H9 (cell line): ENCODE data around the gene CORO1A. TPM values are rescaled to one million over a fixed set of nuclear protein-coding genes. Genes with fewer than 3 reads are reported as not detected.
A peak's percentile ranks its signal among the peaks of the same experiment; 100 is the strongest.

ENCODE experiments used
- DNase-seq: peaks from one replicate; pipeline ENCODE4 v3.0.0-alpha.2; 2017
- H2AFZ ChIP-seq: one replicate; pipeline ENCODE4 v1.6.1; 2013; ENCODE audit warnings: mild to moderate bottlenecking, low read length, control low read depth, moderate library complexity
- H2AK5ac ChIP-seq: 2 replicates; pipeline ENCODE4 v1.6.1; 2013; ENCODE audit warnings: low read length, control low read depth, mixed read lengths; ENCODE audit not compliant: insufficient read length
- H2BK120ac ChIP-seq: one replicate; pipeline ENCODE4 v1.6.1; 2013; ENCODE audit warnings: low read depth, mild to moderate bottlenecking, low read length, control low read depth, inconsistent platforms; ENCODE audit not compliant: poor library complexity, severe bottlenecking
- H2BK12ac ChIP-seq: 2 replicates; pipeline ENCODE4 v1.6.1; 2013; ENCODE audit warnings: low read length, control low read depth, mixed read lengths, low read depth; ENCODE audit not compliant: insufficient read length
- H2BK15ac ChIP-seq: 2 replicates; pipeline ENCODE4 v1.6.1; 2013; ENCODE audit warnings: low read depth, low read length, control low read depth
- H2BK20ac ChIP-seq: one replicate; pipeline ENCODE4 v1.6.1; 2013; ENCODE audit warnings: low read depth, mild to moderate bottlenecking, low read length, control low read depth, inconsistent platforms; ENCODE audit not compliant: poor library complexity, severe bottlenecking
- H2BK5ac ChIP-seq: 2 replicates; pipeline ENCODE4 v1.6.1; 2013; ENCODE audit warnings: low read length, control low read depth, mixed read lengths; ENCODE audit not compliant: insufficient read length
- H3K14ac ChIP-seq: 2 replicates; pipeline ENCODE4 v1.6.1; 2013; ENCODE audit warnings: low read length, control low read depth; ENCODE audit not compliant: insufficient read depth
- H3K18ac ChIP-seq: 2 replicates; pipeline ENCODE4 v1.6.1; 2013; ENCODE audit warnings: low read depth, mild to moderate bottlenecking, mixed read lengths, low read length, control low read depth; ENCODE audit not compliant: insufficient read length
- H3K23ac ChIP-seq: 2 replicates; pipeline ENCODE4 v1.6.1; 2013; ENCODE audit warnings: low read length, control low read depth, mixed read lengths, low read depth; ENCODE audit not compliant: insufficient read length
- H3K23me2 ChIP-seq: 2 replicates; pipeline ENCODE4 v1.6.1; 2013; ENCODE audit warnings: low read depth, mild to moderate bottlenecking, mixed read lengths, low read length, control low read depth; ENCODE audit not compliant: insufficient read length, poor library complexity, severe bottlenecking
- H3K27ac ChIP-seq: 2 replicates; pipeline ENCODE4 v1.5.1; 2013; ENCODE audit warnings: low read length, control low read depth, mixed read lengths, low read depth; ENCODE audit not compliant: insufficient read length
- H3K27me3 ChIP-seq: 2 replicates; pipeline ENCODE4 v1.6.1; 2013; ENCODE audit warnings: low read length, control low read depth, inconsistent platforms; ENCODE audit not compliant: insufficient read depth
- H3K4ac ChIP-seq: 2 replicates; pipeline ENCODE4 v1.6.1; 2013; ENCODE audit warnings: low read depth, mild to moderate bottlenecking, control low read depth, inconsistent platforms, low read length, moderate library complexity
- H3K4me1 ChIP-seq: 2 replicates; pipeline ENCODE4 v1.6.1; 2013; ENCODE audit warnings: low read length, control low read depth, inconsistent platforms; ENCODE audit not compliant: insufficient read depth
- H3K4me2 ChIP-seq: 2 replicates; pipeline ENCODE4 v1.6.1; 2013; ENCODE audit warnings: low read length, control low read depth, mixed read lengths; ENCODE audit not compliant: insufficient read length, insufficient read depth
- H3K56ac ChIP-seq: 2 replicates; pipeline ENCODE4 v1.6.1; 2013; ENCODE audit warnings: low read depth, mild to moderate bottlenecking, mixed read lengths, low read length, control low read depth; ENCODE audit not compliant: insufficient read length
- H3K79me1 ChIP-seq: 2 replicates; pipeline ENCODE4 v1.6.1; 2013; ENCODE audit warnings: low read depth, mild to moderate bottlenecking, moderate library complexity, low read length, control low read depth, inconsistent platforms; ENCODE audit not compliant: insufficient read depth, poor library complexity, severe bottlenecking
- H3K79me2 ChIP-seq: 2 replicates; pipeline ENCODE4 v1.6.1; 2013; ENCODE audit warnings: low read length, control low read depth, inconsistent platforms; ENCODE audit not compliant: insufficient read depth
- H3K9ac ChIP-seq: 2 replicates; pipeline ENCODE4 v1.6.1; 2013; ENCODE audit warnings: low read length, control low read depth, mixed read lengths; ENCODE audit not compliant: insufficient read length; ENCODE audit errors: extremely low read depth
- H3K9me3 ChIP-seq: one replicate; pipeline ENCODE4 v1.6.1; 2013; ENCODE audit warnings: low read depth, low read length, inconsistent platforms; ENCODE audit not compliant: control insufficient read depth
- H3T11ph ChIP-seq: one replicate; pipeline ENCODE4 v1.6.1; 2013; ENCODE audit warnings: mild to moderate bottlenecking, low read length, control low read depth, inconsistent platforms
- H4K20me1 ChIP-seq: one replicate; pipeline ENCODE4 v1.6.1; 2013; ENCODE audit not compliant: control insufficient read depth, insufficient read length, insufficient read depth
- H4K5ac ChIP-seq: 2 replicates; pipeline ENCODE4 v1.6.1; 2013; ENCODE audit warnings: low read depth, mild to moderate bottlenecking, mixed read lengths, low read length, control low read depth; ENCODE audit not compliant: insufficient read length
- H4K8ac ChIP-seq: replicated peaks from 2 replicates; pipeline ENCODE4 v1.6.1; 2013; ENCODE audit warnings: low read length, control low read depth, mixed read lengths, low read depth; ENCODE audit not compliant: insufficient read length
- H4K91ac ChIP-seq: 2 replicates; pipeline ENCODE4 v1.6.1; 2013; ENCODE audit warnings: low read depth, mild to moderate bottlenecking, moderate library complexity, mixed read lengths, low read length, control low read depth; ENCODE audit not compliant: insufficient read length
- H3K27ac Mint-ChIP-seq, 3 experiments: 2 replicates in 2 of 3; 3 replicates in 1 of 3; pipeline ENCODE4 v1.8.0; 2020 to 2021; ENCODE audit warnings: mixed read lengths in 3 of 3, mild to moderate bottlenecking in 1 of 3, moderate library complexity in 1 of 3
- H3K27me3 Mint-ChIP-seq: 2 replicates; pipeline ENCODE4 v1.8.0; 2021; ENCODE audit warnings: low read depth, mild to moderate bottlenecking, moderate library complexity, mixed read lengths
- H3K36me3 Mint-ChIP-seq, 3 experiments: 2 replicates in 2 of 3; 3 replicates in 1 of 3; pipeline ENCODE4 v1.8.0; 2020 to 2021; ENCODE audit warnings: low read depth in 3 of 3, mixed read lengths in 3 of 3; ENCODE audit not compliant: insufficient read depth in 1 of 3
- H3K4me1 Mint-ChIP-seq, 2 experiments: 2 replicates each; pipeline ENCODE4 v1.8.0; 2020; ENCODE audit warnings: mixed read lengths in 2 of 2
- H3K4me3 Mint-ChIP-seq, 2 experiments: 2 replicates in 1 of 2; 3 replicates in 1 of 2; pipeline ENCODE4 v1.8.0; 2020 to 2021; ENCODE audit warnings: mild to moderate bottlenecking in 2 of 2, mixed read lengths in 2 of 2, moderate library complexity in 1 of 2
- H3K9me3 Mint-ChIP-seq, 2 experiments: 2 replicates in 1 of 2; 3 replicates in 1 of 2; pipeline ENCODE4 v1.8.0; 2020; ENCODE audit warnings: mild to moderate bottlenecking in 2 of 2, mixed read lengths in 2 of 2, moderate library complexity in 1 of 2
- WGBS: extraction: QIAGEN DNeasy Blood & Tissue Kit; methylation state at CpG from one replicate; pipeline ENCODE4 v1.1.7; 2013; ENCODE audit warnings: missing lambda C conversion rate, low lambda C conversion rate, mixed read lengths; ENCODE audit not compliant: insufficient read length; ENCODE audit errors: extremely low coverage; 5-methylcytosine and 5-hydroxymethylcytosine counted together
- total RNA-seq: library from RNA; stranded (reverse); gene quantifications from 2 replicates; pipeline ENCODE4 v1.2.1, GENCODE V29; 2021
- TF ChIP-seq, protein P1 (sequence below): fragments of 200-600 bp; sonication (generic); conservative IDR thresholded peaks from 3 replicates; pipeline ENCODE4 v1.8.0; 2021; ENCODE audit warnings: antibody characterized with exemption, mild to moderate bottlenecking

CORO1A gene
- total RNA-seq, 1 experiment from 2014 or later = 4.8 TPM

DNA sequence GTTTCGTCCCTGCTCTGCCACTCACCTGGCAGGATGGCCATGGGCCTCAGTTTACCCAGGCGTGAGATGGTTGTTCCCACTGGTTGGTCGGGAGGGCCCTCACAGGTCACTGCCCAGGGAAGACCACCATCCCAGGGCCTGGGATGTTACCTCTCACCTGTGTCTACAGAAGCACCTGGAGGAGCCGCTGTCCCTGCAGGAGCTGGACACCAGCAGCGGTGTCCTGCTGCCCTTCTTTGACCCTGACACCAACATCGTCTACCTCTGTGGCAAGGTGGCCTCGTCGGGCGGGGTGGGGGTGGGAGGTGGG is 4.1 kb downstream of the CORO1A start:
- no peak overlapping the region for H2BK12ac ChIP-seq
- no peak overlapping the region for H2BK120ac ChIP-seq
- peaks cover 4% of the 10 kb centered on the region for H3K23me2 ChIP-seq
- H3K56ac ChIP-seq = no peak overlapping the region
- H2AFZ ChIP-seq = no peak overlapping the region
- no peak overlapping the region for H3K18ac ChIP-seq
- H4K91ac ChIP-seq = no peak overlapping the region
- Mint-ChIP-seq H3K4me1 (peaks cover 4 to 15% of the 10 kb centered on the region in 2 experiments), H3K27me3 (peaks cover 15% of the 10 kb centered on the region), H3K27ac (no peak overlapping the region), H3K4me3 (no peak overlapping the region), H3K36me3 (no peaks in the 10 kb centered on the region; a peak in 1 of 7 replicates), H3K9me3 (no peaks in the 10 kb centered on the region)
- no peak overlapping the region for H3K4me2 ChIP-seq
- H3K27ac ChIP-seq = no peak overlapping the region
- H4K5ac ChIP-seq = no peak overlapping the region
- no peak overlapping the region for H3T11ph ChIP-seq
- H2BK5ac ChIP-seq = no peak overlapping the region
- H4K20me1 ChIP-seq = peaks cover 4% of the 10 kb centered on the region
- no peaks in the 10 kb centered on the region for H3K79me2 ChIP-seq
- H3K4me1 ChIP-seq = no peaks in the 10 kb centered on the region
- no peak overlapping the region for H3K9ac ChIP-seq
- H4K8ac ChIP-seq = no peak overlapping the region
- no peak for DNase-seq
- no peak overlapping the region for H2BK20ac ChIP-seq
- H3K27me3 ChIP-seq = no peaks in the 10 kb centered on the region
- H3K9me3 ChIP-seq = no peaks in the 10 kb centered on the region
- H3K14ac ChIP-seq = no peak overlapping the region
- no peak overlapping the region for H3K4ac ChIP-seq
- H3K23ac ChIP-seq = no peak overlapping the region
- H3K79me1 ChIP-seq = no peaks in the 10 kb centered on the region
- no CpG with 5 or more reads among the region's 9 CpGs for WGBS
- H2AK5ac ChIP-seq = no peak overlapping the region
- H2BK15ac ChIP-seq = no peak overlapping the region
- TF ChIP-seq, protein P1, sequence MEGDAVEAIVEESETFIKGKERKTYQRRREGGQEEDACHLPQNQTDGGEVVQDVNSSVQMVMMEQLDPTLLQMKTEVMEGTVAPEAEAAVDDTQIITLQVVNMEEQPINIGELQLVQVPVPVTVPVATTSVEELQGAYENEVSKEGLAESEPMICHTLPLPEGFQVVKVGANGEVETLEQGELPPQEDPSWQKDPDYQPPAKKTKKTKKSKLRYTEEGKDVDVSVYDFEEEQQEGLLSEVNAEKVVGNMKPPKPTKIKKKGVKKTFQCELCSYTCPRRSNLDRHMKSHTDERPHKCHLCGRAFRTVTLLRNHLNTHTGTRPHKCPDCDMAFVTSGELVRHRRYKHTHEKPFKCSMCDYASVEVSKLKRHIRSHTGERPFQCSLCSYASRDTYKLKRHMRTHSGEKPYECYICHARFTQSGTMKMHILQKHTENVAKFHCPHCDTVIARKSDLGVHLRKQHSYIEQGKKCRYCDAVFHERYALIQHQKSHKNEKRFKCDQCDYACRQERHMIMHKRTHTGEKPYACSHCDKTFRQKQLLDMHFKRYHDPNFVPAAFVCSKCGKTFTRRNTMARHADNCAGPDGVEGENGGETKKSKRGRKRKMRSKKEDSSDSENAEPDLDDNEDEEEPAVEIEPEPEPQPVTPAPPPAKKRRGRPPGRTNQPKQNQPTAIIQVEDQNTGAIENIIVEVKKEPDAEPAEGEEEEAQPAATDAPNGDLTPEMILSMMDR = peak; percentile 5; the same call in 1 of the 3 replicates
